Coronary artery (tissue), 2 donors: ENCODE measurements around the gene MYO15B.
A peak's percentile ranks its signal among the peaks of the same experiment; 100 is the strongest.

ENCODE experiments used
- DNase-seq: peaks from one replicate; pipeline ENCODE4 v3.0.0-alpha.2; 2017; ENCODE audit warnings: low spot score
- H3K27ac ChIP-seq, 2 donors: fragments of 200-600 bp; sonication (generic); one replicate each; pipeline ENCODE4 v1.5.1; 2016 to 2019
- H3K4me3 ChIP-seq: fragments of 200-600 bp; sonication (generic); 2 replicates; pipeline ENCODE4 v1.5.1; 2016; ENCODE audit warnings: mild to moderate bottlenecking, moderate library complexity
- TF ChIP-seq, protein P1 (sequence below): fragments of 200-600 bp; sonication (generic); IDR thresholded peaks from one replicate; pipeline ENCODE4 v1.5.1; 2019; ENCODE audit warnings: antibody characterized with exemption

Gene MYO15B

DNA sequence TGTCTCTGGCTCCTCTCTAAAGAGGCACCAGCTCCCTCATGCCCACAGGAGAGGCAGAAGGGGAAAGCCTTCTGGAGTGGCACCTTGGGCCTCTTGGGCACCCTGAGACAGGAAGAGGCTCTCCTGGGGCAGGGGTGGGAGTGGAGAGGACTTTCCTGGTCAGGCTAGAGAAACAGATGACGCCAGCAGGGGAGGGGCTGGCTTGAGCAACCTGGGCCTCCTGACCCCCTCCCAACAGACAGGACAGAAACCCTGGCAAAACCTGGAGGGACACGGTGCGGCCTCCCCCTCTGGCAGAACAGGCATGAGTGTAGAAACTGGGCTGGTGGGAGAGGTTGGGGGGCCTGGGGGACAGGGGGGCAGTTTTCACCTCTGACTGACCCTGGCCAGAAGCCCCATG is 51.7 kb downstream of the MYO15B start:
- TF ChIP-seq, protein P1, sequence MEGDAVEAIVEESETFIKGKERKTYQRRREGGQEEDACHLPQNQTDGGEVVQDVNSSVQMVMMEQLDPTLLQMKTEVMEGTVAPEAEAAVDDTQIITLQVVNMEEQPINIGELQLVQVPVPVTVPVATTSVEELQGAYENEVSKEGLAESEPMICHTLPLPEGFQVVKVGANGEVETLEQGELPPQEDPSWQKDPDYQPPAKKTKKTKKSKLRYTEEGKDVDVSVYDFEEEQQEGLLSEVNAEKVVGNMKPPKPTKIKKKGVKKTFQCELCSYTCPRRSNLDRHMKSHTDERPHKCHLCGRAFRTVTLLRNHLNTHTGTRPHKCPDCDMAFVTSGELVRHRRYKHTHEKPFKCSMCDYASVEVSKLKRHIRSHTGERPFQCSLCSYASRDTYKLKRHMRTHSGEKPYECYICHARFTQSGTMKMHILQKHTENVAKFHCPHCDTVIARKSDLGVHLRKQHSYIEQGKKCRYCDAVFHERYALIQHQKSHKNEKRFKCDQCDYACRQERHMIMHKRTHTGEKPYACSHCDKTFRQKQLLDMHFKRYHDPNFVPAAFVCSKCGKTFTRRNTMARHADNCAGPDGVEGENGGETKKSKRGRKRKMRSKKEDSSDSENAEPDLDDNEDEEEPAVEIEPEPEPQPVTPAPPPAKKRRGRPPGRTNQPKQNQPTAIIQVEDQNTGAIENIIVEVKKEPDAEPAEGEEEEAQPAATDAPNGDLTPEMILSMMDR, result no peak
- H3K4me3 ChIP-seq, result no peak overlapping the region
- no peak overlapping the region for H3K27ac ChIP-seq
- no peak for DNase-seq

- TF ChIP-seq, protein P1, result no peak
- no peak overlapping the region for H3K4me3 ChIP-seq
- H3K27ac ChIP-seq, result no peak overlapping the region
- peak; percentile 55 for DNase-seq
Measured at GRCh38 chr17:75639771-75640555, 52.4 kb downstream of the MYO15B start.

GRCh38 chr17:75640556-75641119 is 53.0 kb downstream of the MYO15B start:
- DNase-seq, result peak; percentile 64
- TF ChIP-seq, protein P1, result no peak
- Histone ChIP-seq H3K27ac (no peak overlapping the region), H3K4me3 (no peak overlapping the region)

- TF ChIP-seq, protein P1, result no peak
- peak; percentile 68 for DNase-seq
- Histone ChIP-seq H3K27ac (no peak overlapping the region), H3K4me3 (no peak overlapping the region)
Measured at GRCh38 chr17:75641343-75641742, 53.7 kb downstream of the MYO15B start.

DNA sequence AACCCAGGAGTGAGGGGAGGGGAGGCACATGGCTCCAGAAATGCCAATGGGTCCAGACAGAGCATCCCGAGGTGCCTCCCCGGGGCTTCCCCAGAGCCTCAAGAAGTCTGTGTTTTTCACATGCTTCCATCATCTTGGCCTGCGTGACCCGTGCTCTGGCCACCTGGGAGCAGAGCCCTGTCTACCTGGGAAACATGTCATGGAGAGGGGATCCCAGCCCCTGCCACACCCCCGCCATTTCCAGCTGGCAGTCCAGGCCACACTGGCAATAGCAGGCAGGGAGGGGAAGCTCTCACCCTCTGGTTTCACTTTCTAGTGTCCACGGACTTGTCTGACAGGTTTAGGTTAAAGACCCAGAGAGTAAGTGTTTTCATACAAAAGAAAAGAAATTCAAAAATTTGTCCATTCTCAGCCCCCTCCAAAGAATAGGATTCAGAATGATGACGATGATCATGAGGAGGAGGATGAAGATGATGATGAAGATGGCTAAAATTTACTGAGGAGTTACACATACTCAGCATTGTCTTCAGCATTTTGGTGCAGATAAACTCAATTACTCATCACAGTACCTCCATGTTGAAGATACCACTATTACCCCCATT is 54.7 kb downstream of the MYO15B start:
- TF ChIP-seq, protein P1, result no peak
- no peak overlapping the region for H3K27ac ChIP-seq
- DNase-seq, result peak; percentile 67
- H3K4me3 ChIP-seq, result no peak overlapping the region

GRCh38 chr17:75642784-75643642 is 55.4 kb downstream of the MYO15B start:
- no peak overlapping the region for H3K4me3 ChIP-seq
- DNase-seq, result no peak
- TF ChIP-seq, protein P1, result no peak
- no peak overlapping the region for H3K27ac ChIP-seq
